ENCODE data around the gene ARTN.

GRCh38 chr1:43938892-43939587, 5.4 kb downstream of the ARTN start:
- no peak for TF ChIP-seq CTCF (conservative IDR thresholded peaks at IDR 0.05)
- no peak for TF ChIP-seq EZH2 (IDR thresholded peaks at IDR 0.05; ENCODE audit: low read depth)
